GM12878 (cell line): Measurements from ENCODE around the gene MYO19. TPM values are rescaled to one million over a fixed set of nuclear protein-coding genes. Genes with fewer than 3 reads are reported as not detected.

ENCODE experiments used
- ATAC-seq: fragments of 200-7000 bp; cut with Tn5 transposase; 3 replicates; pipeline ENCODE4 v1.9.1; 2020; ENCODE audit warnings: mild to moderate bottlenecking, moderate library complexity
- BruUV-seq: library from RNA; stranded (reverse); fragments of 400-500 nt; replicated peaks from 2 replicates; lab custom pipeline; 2021; lab: Mats Ljungman, UMichigan
- CTCF ChIA-PET: fragments of 300-600 bp; sonication (Branson Sonifier 250); formaldehyde crosslinking; extraction: SDS; loops from one replicate; lab custom pipeline; 2021; ENCODE audit warnings: inconsistent platforms; lab: Yijun Ruan, JAX
- POLR2A ChIA-PET: fragments of 350-600 bp; formaldehyde crosslinking; extraction: SDS; loops from one replicate; lab custom pipeline; 2021; ENCODE audit warnings: inconsistent platforms; lab: Charles Lee
- RAD21 ChIA-PET: fragments of 300-600 bp; sonication (Branson Sonifier 250); formaldehyde crosslinking; loops from one replicate; lab custom pipeline; 2023; ENCODE audit warnings: antibody characterized with exemption; ENCODE audit not compliant: unreplicated experiment; lab: Charles Lee
- SMC1A ChIA-PET: fragments of 300-600 bp; sonication (Branson Sonifier 250); formaldehyde crosslinking; loops from one replicate; lab custom pipeline; 2023; ENCODE audit not compliant: unreplicated experiment, uncharacterized antibody; lab: Charles Lee
- DNase-seq: peaks from one replicate; pipeline ENCODE4 v3.0.0-alpha.2; 2011; ENCODE audit warnings: low read depth, low spot score
- FAIRE-seq: peaks from 3 replicates; lab custom pipeline; 2011; peaks lifted over from hg19 to GRCh38; lab: Jason Lieb, UNC
- H2AFZ ChIP-seq: 2 replicates; pipeline ENCODE4 v1.6.0; 2011; ENCODE audit warnings: low read depth, low read length, control low read depth; ENCODE audit not compliant: control insufficient read depth
- H3K27ac ChIP-seq: 2 replicates; pipeline ENCODE4 v1.5.1; 2011; ENCODE audit warnings: control low read depth; ENCODE audit not compliant: control insufficient read depth, insufficient read depth
- H3K27me3 ChIP-seq, 2 experiments: replicated peaks in 1 of 2; 2 replicates each; pipeline versions ENCODE4 v1.6.0 to v1.6.1; 2011; ENCODE audit warnings: low read length in 1 of 2; ENCODE audit not compliant: control insufficient read depth in 2 of 2, insufficient read depth in 2 of 2
- H3K36me3 ChIP-seq, 2 experiments: 2 replicates each; pipeline ENCODE4 v1.5.1; 2011; ENCODE audit warnings: low read length in 1 of 2; ENCODE audit not compliant: control insufficient read depth in 2 of 2, insufficient read depth in 2 of 2
- H3K4me1 ChIP-seq: 2 replicates; pipeline ENCODE4 v1.6.1; 2011; ENCODE audit warnings: mild to moderate bottlenecking, low read length, moderate library complexity, mixed read lengths; ENCODE audit not compliant: control insufficient read depth, insufficient read depth
- H3K4me2 ChIP-seq: 2 replicates; pipeline ENCODE4 v1.6.0; 2011; ENCODE audit warnings: control low read depth; ENCODE audit not compliant: control insufficient read depth, insufficient read depth
- H3K4me3 ChIP-seq: fragments of 200-600 bp; sonication (generic); 2 replicates; pipeline ENCODE4 v1.5.1; 2016
- H3K79me2 ChIP-seq: 2 replicates; pipeline ENCODE4 v1.6.0; 2011; ENCODE audit warnings: low read length; ENCODE audit not compliant: control insufficient read depth, insufficient read depth
- H3K9ac ChIP-seq: 2 replicates; pipeline ENCODE4 v1.8.0; 2011; ENCODE audit warnings: low read length, control low read depth, mixed read lengths; ENCODE audit not compliant: control insufficient read depth, insufficient read depth
- H3K9me3 ChIP-seq: replicated peaks from 3 replicates; pipeline ENCODE4 v1.5.1; 2011; ENCODE audit warnings: mild to moderate bottlenecking, low read length; ENCODE audit not compliant: control insufficient read depth, insufficient read depth
- H4K20me1 ChIP-seq: 2 replicates; pipeline ENCODE4 v1.6.0; 2011; ENCODE audit not compliant: control insufficient read depth, insufficient read depth
- ATF3 ChIP-seq: IDR thresholded peaks from 2 replicates; pipeline ENCODE4 v1.6.1; 2011; ENCODE audit warnings: low read depth, mild to moderate bottlenecking, low read length, moderate library complexity, borderline replicate concordance; ENCODE audit errors: extremely low read depth
- BHLHE40 ChIP-seq, 2 experiments: fragments of 450-650 bp in 1 of 2; IDR thresholded peaks; 2 replicates each; pipeline ENCODE4 v1.6.1; 2011 to 2017; ENCODE audit warnings: low read depth in 2 of 2, borderline replicate concordance in 1 of 2, improper control_type of control experiment in 1 of 2, low read length in 1 of 2, mild to moderate bottlenecking in 1 of 2
- EED ChIP-seq: sonication (generic); IDR thresholded peaks from 2 replicates; pipeline ENCODE4 v1.6.1; 2016; ENCODE audit warnings: antibody characterized with exemption, low read depth
- IKZF2 ChIP-seq, 2 experiments: fragments of 450-650 bp; IDR thresholded peaks; 2 replicates each; pipeline ENCODE4 v1.6.1; 2017; ENCODE audit warnings: mild to moderate bottlenecking in 2 of 2, moderate library complexity in 2 of 2
- NR2C2 ChIP-seq: IDR thresholded peaks from 2 replicates; pipeline ENCODE4 v1.6.1; 2011; ENCODE audit warnings: borderline replicate concordance, low read depth; ENCODE audit not compliant: control insufficient read depth, insufficient read length
- PML ChIP-seq: IDR thresholded peaks from 2 replicates; pipeline ENCODE4 v1.6.1; 2012; ENCODE audit warnings: low read length, inconsistent platforms
- RUNX3 ChIP-seq: IDR thresholded peaks from 2 replicates; pipeline ENCODE4 v1.6.1; 2012; ENCODE audit warnings: low read length, inconsistent platforms
- SRF ChIP-seq, 2 experiments: IDR thresholded peaks; 2 replicates each; pipeline ENCODE4 v1.6.1; 2011; ENCODE audit warnings: low read depth in 2 of 2, low read length in 2 of 2, mild to moderate bottlenecking in 1 of 2, moderate library complexity in 1 of 2
- STAT1 ChIP-seq: fragments of 450-650 bp; conservative IDR thresholded peaks from 2 replicates; pipeline ENCODE4 v1.6.1; 2014; ENCODE audit warnings: antibody characterized with exemption, mild to moderate bottlenecking
- SUZ12 ChIP-seq: fragments of 200-600 bp; sonication (generic); IDR thresholded peaks from one replicate; pipeline ENCODE4 v1.6.1; 2018; ENCODE audit warnings: antibody characterized with exemption, mild to moderate bottlenecking; ENCODE audit not compliant: unreplicated experiment
- TCF3 ChIP-seq: IDR thresholded peaks from 2 replicates; pipeline ENCODE4 v1.6.1; 2012; ENCODE audit warnings: low read depth, mild to moderate bottlenecking, low read length, borderline replicate concordance; ENCODE audit not compliant: insufficient read depth
- ZNF622 ChIP-seq: fragments of 450-650 bp; IDR thresholded peaks from 2 replicates; pipeline ENCODE4 v1.6.1; 2017; ENCODE audit warnings: mild to moderate bottlenecking, inconsistent platforms
- WGBS: methylation state at CpG from one replicate; pipeline ENCODE4 v1.1.6; 2016; ENCODE audit warnings: low lambda C conversion rate; ENCODE audit not compliant: insufficient replicate concordance, insufficient coverage; ENCODE audit errors: missing lambda C conversion rate; 5-methylcytosine and 5-hydroxymethylcytosine counted together
- in situ Hi-C: fragments of 300-500 bp; cut with MboI; formaldehyde crosslinking; loops from 9 replicates; pipeline ENCODE4 v1.14.3; 2018; ENCODE audit warnings: mixed read lengths
- intact Hi-C: fragments of 100-400 bp; cut with micrococcal nuclease; formaldehyde crosslinking; loops from one replicate; pipeline ENCODE4 v1.14.2; 2022; ENCODE audit not compliant: unreplicated experiment
- polyA plus RNA-seq, 11 experiments: library from polyadenylated mRNA; depleted of rRNA in 4 of 11; unstranded in 6 of 11; stranded (reverse) in 5 of 11; fragments of >200 nt; fragmentation: Nextera tagmentation in 4 of 11; fragmentation: Illumina TruSeq in 1 of 11; extraction: Ambion mirVana in 4 of 11; extraction: Trizol in 1 of 11; gene quantifications; 1 replicate in 1 of 11; 2 replicates in 10 of 11; pipeline versions ENCODE4 v1.2.1 to v1.2.3, GENCODE V29; 2011 to 2016; ENCODE audit warnings: inconsistent platforms in 2 of 11, missing spikeins in 2 of 11, low read depth in 1 of 11
- total RNA-seq, 4 experiments: library from RNA; depleted of rRNA in 3 of 4; stranded (reverse); fragments of >200 nt in 3 of 4; fragmentation: Illumina TruSeq in 1 of 4; extraction: Trizol in 1 of 4; gene quantifications; 2 replicates each; pipeline versions ENCODE4 v1.2.1 to v1.2.3, GENCODE V29; 2013 to 2021
- TF ChIP-seq, protein P1 (sequence below): fragments of 150-350 bp; IDR thresholded peaks from 2 replicates; pipeline ENCODE4 v1.6.1; 2016; ENCODE audit warnings: low read depth, low read length
- TF ChIP-seq, protein P2 (sequence below): fragments of 450-650 bp; IDR thresholded peaks from 2 replicates; pipeline ENCODE4 v1.6.1; 2017; ENCODE audit warnings: low read depth, mild to moderate bottlenecking, moderate library complexity
- TF ChIP-seq, protein P3 (sequence below): IDR thresholded peaks from 2 replicates; pipeline ENCODE4 v1.6.1; 2012; ENCODE audit warnings: mild to moderate bottlenecking, low read depth, low read length

The MYO19 gene
- total and polyA plus RNA-seq, 10 of the 15 experiments (the other 5 are each of a cell fraction or from before 2014, with no cell fraction given) = 11.4 to 103 (median 67.1) TPM

GRCh38 chr17:36475346-36475970 is 59.2 kb downstream of the MYO19 start:
- POLR2A ChIA-PET = no interaction called here
- no peak for TF ChIP-seq EED
- no peak for TF ChIP-seq IKZF2 (IDR thresholded peaks at IDR 0.05)
- TF ChIP-seq, protein P1, sequence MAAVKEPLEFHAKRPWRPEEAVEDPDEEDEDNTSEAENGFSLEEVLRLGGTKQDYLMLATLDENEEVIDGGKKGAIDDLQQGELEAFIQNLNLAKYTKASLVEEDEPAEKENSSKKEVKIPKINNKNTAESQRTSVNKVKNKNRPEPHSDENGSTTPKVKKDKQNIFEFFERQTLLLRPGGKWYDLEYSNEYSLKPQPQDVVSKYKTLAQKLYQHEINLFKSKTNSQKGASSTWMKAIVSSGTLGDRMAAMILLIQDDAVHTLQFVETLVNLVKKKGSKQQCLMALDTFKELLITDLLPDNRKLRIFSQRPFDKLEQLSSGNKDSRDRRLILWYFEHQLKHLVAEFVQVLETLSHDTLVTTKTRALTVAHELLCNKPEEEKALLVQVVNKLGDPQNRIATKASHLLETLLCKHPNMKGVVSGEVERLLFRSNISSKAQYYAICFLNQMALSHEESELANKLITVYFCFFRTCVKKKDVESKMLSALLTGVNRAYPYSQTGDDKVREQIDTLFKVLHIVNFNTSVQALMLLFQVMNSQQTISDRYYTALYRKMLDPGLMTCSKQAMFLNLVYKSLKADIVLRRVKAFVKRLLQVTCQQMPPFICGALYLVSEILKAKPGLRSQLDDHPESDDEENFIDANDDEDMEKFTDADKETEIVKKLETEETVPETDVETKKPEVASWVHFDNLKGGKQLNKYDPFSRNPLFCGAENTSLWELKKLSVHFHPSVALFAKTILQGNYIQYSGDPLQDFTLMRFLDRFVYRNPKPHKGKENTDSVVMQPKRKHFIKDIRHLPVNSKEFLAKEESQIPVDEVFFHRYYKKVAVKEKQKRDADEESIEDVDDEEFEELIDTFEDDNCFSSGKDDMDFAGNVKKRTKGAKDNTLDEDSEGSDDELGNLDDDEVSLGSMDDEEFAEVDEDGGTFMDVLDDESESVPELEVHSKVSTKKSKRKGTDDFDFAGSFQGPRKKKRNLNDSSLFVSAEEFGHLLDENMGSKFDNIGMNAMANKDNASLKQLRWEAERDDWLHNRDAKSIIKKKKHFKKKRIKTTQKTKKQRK = no peak
- no peak for TF ChIP-seq NR2C2
- TF ChIP-seq ATF3 = no peak
- TF ChIP-seq BHLHE40 (IDR thresholded peaks at IDR 0.05; ENCODE audit: borderline replicate concordance in 1 of 2, low read depth in 2 of 2, low read length in 1 of 2) = no peak
- no peak for TF ChIP-seq RUNX3
- no peak for TF ChIP-seq PML
- TF ChIP-seq, protein P2, sequence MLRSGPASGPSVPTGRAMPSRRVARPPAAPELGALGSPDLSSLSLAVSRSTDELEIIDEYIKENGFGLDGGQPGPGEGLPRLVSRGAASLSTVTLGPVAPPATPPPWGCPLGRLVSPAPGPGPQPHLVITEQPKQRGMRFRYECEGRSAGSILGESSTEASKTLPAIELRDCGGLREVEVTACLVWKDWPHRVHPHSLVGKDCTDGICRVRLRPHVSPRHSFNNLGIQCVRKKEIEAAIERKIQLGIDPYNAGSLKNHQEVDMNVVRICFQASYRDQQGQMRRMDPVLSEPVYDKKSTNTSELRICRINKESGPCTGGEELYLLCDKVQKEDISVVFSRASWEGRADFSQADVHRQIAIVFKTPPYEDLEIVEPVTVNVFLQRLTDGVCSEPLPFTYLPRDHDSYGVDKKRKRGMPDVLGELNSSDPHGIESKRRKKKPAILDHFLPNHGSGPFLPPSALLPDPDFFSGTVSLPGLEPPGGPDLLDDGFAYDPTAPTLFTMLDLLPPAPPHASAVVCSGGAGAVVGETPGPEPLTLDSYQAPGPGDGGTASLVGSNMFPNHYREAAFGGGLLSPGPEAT = no peak
- TF ChIP-seq, protein P3, sequence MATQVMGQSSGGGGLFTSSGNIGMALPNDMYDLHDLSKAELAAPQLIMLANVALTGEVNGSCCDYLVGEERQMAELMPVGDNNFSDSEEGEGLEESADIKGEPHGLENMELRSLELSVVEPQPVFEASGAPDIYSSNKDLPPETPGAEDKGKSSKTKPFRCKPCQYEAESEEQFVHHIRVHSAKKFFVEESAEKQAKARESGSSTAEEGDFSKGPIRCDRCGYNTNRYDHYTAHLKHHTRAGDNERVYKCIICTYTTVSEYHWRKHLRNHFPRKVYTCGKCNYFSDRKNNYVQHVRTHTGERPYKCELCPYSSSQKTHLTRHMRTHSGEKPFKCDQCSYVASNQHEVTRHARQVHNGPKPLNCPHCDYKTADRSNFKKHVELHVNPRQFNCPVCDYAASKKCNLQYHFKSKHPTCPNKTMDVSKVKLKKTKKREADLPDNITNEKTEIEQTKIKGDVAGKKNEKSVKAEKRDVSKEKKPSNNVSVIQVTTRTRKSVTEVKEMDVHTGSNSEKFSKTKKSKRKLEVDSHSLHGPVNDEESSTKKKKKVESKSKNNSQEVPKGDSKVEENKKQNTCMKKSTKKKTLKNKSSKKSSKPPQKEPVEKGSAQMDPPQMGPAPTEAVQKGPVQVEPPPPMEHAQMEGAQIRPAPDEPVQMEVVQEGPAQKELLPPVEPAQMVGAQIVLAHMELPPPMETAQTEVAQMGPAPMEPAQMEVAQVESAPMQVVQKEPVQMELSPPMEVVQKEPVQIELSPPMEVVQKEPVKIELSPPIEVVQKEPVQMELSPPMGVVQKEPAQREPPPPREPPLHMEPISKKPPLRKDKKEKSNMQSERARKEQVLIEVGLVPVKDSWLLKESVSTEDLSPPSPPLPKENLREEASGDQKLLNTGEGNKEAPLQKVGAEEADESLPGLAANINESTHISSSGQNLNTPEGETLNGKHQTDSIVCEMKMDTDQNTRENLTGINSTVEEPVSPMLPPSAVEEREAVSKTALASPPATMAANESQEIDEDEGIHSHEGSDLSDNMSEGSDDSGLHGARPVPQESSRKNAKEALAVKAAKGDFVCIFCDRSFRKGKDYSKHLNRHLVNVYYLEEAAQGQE = no peak
- no peak for TF ChIP-seq ZNF622
- TF ChIP-seq SRF (IDR thresholded peaks at IDR 0.05; ENCODE audit: low read depth in 2 of 2, low read length in 2 of 2) = no peak
- no peak for TF ChIP-seq STAT1
- no peak for TF ChIP-seq TCF3
- no peak for TF ChIP-seq SUZ12

More at GRCh38 chr17:36475346-36475970, 59.2 kb downstream of the MYO19 start:
- FAIRE-seq (no peak), DNase-seq (no peak), ATAC-seq (no peak)
- Histone ChIP-seq H2AFZ (no peak overlapping the region), H3K4me2 (no peak overlapping the region), H3K4me3 (no peak overlapping the region), H3K9ac (no peak overlapping the region), H3K79me2 (no peaks in the 10 kb centered on the region), H3K4me1 (no peaks in the 10 kb centered on the region), H3K27me3 (peaks cover 0 to 2% of the 10 kb centered on the region in 2 experiments; a peak in 2 of 4 replicates), H3K27ac (no peak overlapping the region), H3K36me3 (no peaks in the 10 kb centered on the region), H3K9me3 (no peaks in the 10 kb centered on the region), H4K20me1 (no peaks in the 10 kb centered on the region)
- in situ Hi-C loops (loop anchor here (25.0 kb wide), 1 partner anchor 338 kb away; no protein-coding TSS in a partner anchor), intact Hi-C loops (no loop called here)
- ChIA-PET SMC1A (no interaction called here), RAD21 (no interaction called here), CTCF (interaction anchor here (0.6 to 0.8 kb wide), 2 partner anchors 13 to 575 kb away, joined by 4 read pairs; no protein-coding TSS in a partner anchor)
- WGBS = 0% methylated on average over 4 of the region's 4 CpGs
- no TSS peak for BruUV-seq
